Epidermal melanocyte (primary cell): ENCODE data around the gene SAMD7.

Experiments
- DNase-seq: peaks from one replicate; pipeline ENCODE4 v3.0.0; 2011; ENCODE audit warnings: low spot score; ENCODE audit not compliant: insufficient read length

Gene SAMD7

GRCh38 chr3:169965562-169966427 lies 54.4 kb downstream of the SAMD7 start:
- DNase-seq: no peak

GRCh38 chr3:169966428-169966950 lies 55.1 kb downstream of the SAMD7 start, which contains the start of gene SEC62:
Gene SEC62, plus strand, starts transcription at chr3:169966807. Its CDS starts 16 bp downstream, at chr3:169966823.
- DNase-seq: peak; percentile 83

- DNase-seq: peak; percentile 19
These were observed 55.9 kb downstream of the SAMD7 start for GRCh38 chr3:169966951-169967915.

- no peak for DNase-seq
These were observed 57.0 kb downstream of the SAMD7 start for GRCh38 chr3:169968224-169968885.

GRCh38 chr3:169969174-169970095 lies 58.1 kb downstream of the SAMD7 start:
- no peak for DNase-seq

- no peak for DNase-seq
These were observed 59.5 kb downstream of the SAMD7 start for GRCh38 chr3:169970847-169971246.

- no peak for DNase-seq
These were observed 60.1 kb downstream of the SAMD7 start for GRCh38 chr3:169971522-169971921.

GRCh38 chr3:169980055-169980454 lies 68.7 kb downstream of the SAMD7 start:
- no peak for DNase-seq

GRCh38 chr3:169984292-169984691 lies 72.9 kb downstream of the SAMD7 start:
- no peak for DNase-seq
